Thyroid gland (tissue), 4 donors: ENCODE results near the gene TSPAN9. TPM values are rescaled to one million over a fixed set of nuclear protein-coding genes. Genes with fewer than 3 reads are reported as not detected.
A peak's percentile ranks its signal among the peaks of the same experiment; 100 is the strongest.

Experiments
- DNase-seq, 2 donors: peaks; one replicate each; pipeline ENCODE4 v3.0.0-alpha.2; 2019
- H3K27ac ChIP-seq, 3 donors: fragments of 200-600 bp; sonication (generic); 1 replicate in 2 of 3; 2 replicates in 1 of 3; pipeline ENCODE4 v1.5.1; 2016 to 2019; ENCODE audit warnings: mild to moderate bottlenecking in 1 of 3, moderate library complexity in 1 of 3
- H3K27me3 ChIP-seq: fragments of 200-600 bp; sonication (generic); one replicate; pipeline ENCODE4 v1.5.1; 2019
- H3K36me3 ChIP-seq, 2 donors: fragments of 200-600 bp; sonication (generic); one replicate each; pipeline ENCODE4 v1.5.1; 2016 to 2019
- H3K4me1 ChIP-seq, 2 donors: fragments of 200-600 bp; sonication (generic); one replicate each; pipeline ENCODE4 v1.5.1; 2017 to 2019
- H3K4me3 ChIP-seq, 3 donors: fragments of 200-600 bp; sonication (generic); replicated peaks in 1 of 3; 1 replicate in 2 of 3; 2 replicates in 1 of 3; pipeline ENCODE4 v1.5.1; 2016; ENCODE audit warnings: mild to moderate bottlenecking in 1 of 3
- H3K9me3 ChIP-seq: fragments of 200-600 bp; sonication (generic); one replicate; pipeline ENCODE4 v1.5.1; 2017
- CTCF ChIP-seq, 6 experiments: fragments of 200-600 bp in 3 of 6; fragments of 450-650 bp in 3 of 6; sonication (generic) in 3 of 6; IDR thresholded peaks; one replicate each; pipeline ENCODE4 v1.5.1; 2016 to 2019; ENCODE audit warnings: antibody characterized with exemption in 6 of 6, mild to moderate bottlenecking in 2 of 6, inconsistent platforms in 1 of 6, moderate library complexity in 1 of 6
- POLR2A ChIP-seq, 2 donors: fragments of 450-650 bp; IDR thresholded peaks; one replicate each; pipeline ENCODE4 v1.6.1; 2017; ENCODE audit warnings: antibody characterized with exemption in 2 of 2, mild to moderate bottlenecking in 2 of 2, moderate library complexity in 1 of 2
- WGBS, 2 donors: methylation state at CpG; one replicate each; pipeline ENCODE4 v1.1.5; 2017; 5-methylcytosine and 5-hydroxymethylcytosine counted together
- intact Hi-C: fragments of 100-400 bp; cut with DNase I; formaldehyde crosslinking; loops from one replicate; pipeline ENCODE4 v1.15.1; 2023
- total RNA-seq, 4 donors: library from RNA; depleted of rRNA; stranded (reverse); fragments of >200 nt; gene quantifications; one replicate each; pipeline ENCODE4 v1.2.3, GENCODE V29; 2016

Gene TSPAN9
- total RNA-seq = 10 to 100 TPM; 26.9 to 47.5 (median 33.2) TPM

GRCh38 chr12:3076730-3077571 is at the start of gene TSPAN9:
Gene TSPAN9, plus strand, starts transcription at chr12:3077379. Its CDS starts 123,815 bp downstream, at chr12:3201194.
- no peaks in the 10 kb centered on the region for H3K9me3 ChIP-seq
- TF ChIP-seq CTCF (IDR thresholded peaks at IDR 0.05) = no peak
- TF ChIP-seq POLR2A (IDR thresholded peaks at IDR 0.05) = peak in 1 of 2 donors; percentile 80
- peak within 1 kb of the TSS; percentile 81 to 95 (median 84) for H3K27ac ChIP-seq
- H3K36me3 ChIP-seq = no peaks in the 10 kb centered on the region
- H3K4me3 ChIP-seq = peak within 1 kb of the TSS; percentile 29 to 81 (median 79)
- intact Hi-C loops = loop anchor here (5.0 to 10.0 kb wide), 2 partner anchors 58 to 1195 kb away; partner anchors contain the start of gene CCND2
- no peaks in the 10 kb centered on the region for H3K27me3 ChIP-seq
- peak; percentile 91 to 92 for DNase-seq
- H3K4me1 ChIP-seq = peaks cover 28 to 38% of the 10 kb centered on the region in 2 donors
- WGBS, 2 donors = 2 to 3% methylated on average over 10 to 25 of the region's 95 CpGs

GRCh38 chr12:3028108-3028507 is 49.1 kb upstream of the TSPAN9 start:
- intact Hi-C loops = no loop called here
- Histone ChIP-seq H3K36me3 (no peaks in the 10 kb centered on the region), H3K4me1 (peaks cover 9 to 16% of the 10 kb centered on the region in 2 donors), H3K4me3 (no peak overlapping the region), H3K27ac (no peak overlapping the region), H3K9me3 (no peaks in the 10 kb centered on the region), H3K27me3 (no peaks in the 10 kb centered on the region)
- no peak for DNase-seq
- WGBS, 2 donors = 79 to 82% methylated on average over 7 of the region's 7 CpGs
- no peak for TF ChIP-seq POLR2A (IDR thresholded peaks at IDR 0.05)
- no peak for TF ChIP-seq CTCF (IDR thresholded peaks at IDR 0.05)

GRCh38 chr12:3030821-3031429 is 46.3 kb upstream of the TSPAN9 start:
- Histone ChIP-seq H3K9me3 (no peaks in the 10 kb centered on the region), H3K4me3 (no peak overlapping the region), H3K36me3 (no peaks in the 10 kb centered on the region), H3K27me3 (no peaks in the 10 kb centered on the region), H3K4me1 (peaks cover 14 to 30% of the 10 kb centered on the region in 2 donors), H3K27ac (no peak overlapping the region)
- no peak for TF ChIP-seq POLR2A (IDR thresholded peaks at IDR 0.05)
- no peak for TF ChIP-seq CTCF (IDR thresholded peaks at IDR 0.05)
- intact Hi-C loops = loop anchor here (5.0 kb wide), 1 partner anchor 74 kb away; the partner anchor contains the start of gene TEAD4
- WGBS, 2 donors = 88 to 89% methylated on average over 12 to 21 of the region's 21 CpGs
- DNase-seq = no peak

GRCh38 chr12:3032161-3032560 is 45.0 kb upstream of the TSPAN9 start:
- no peak overlapping the region for H3K4me3 ChIP-seq
- H3K27ac ChIP-seq = peak overlapping the region; percentile 39 to 77 (median 51)
- DNase-seq = no peak
- intact Hi-C loops = loop anchor here (5.0 kb wide), 1 partner anchor 75 kb away; the partner anchor contains the start of gene TEAD4
- no peaks in the 10 kb centered on the region for H3K27me3 ChIP-seq
- H3K36me3 ChIP-seq = peaks cover 0 to 4% of the 10 kb centered on the region in 2 donors
- peaks cover 14 to 27% of the 10 kb centered on the region in 2 donors for H3K4me1 ChIP-seq
- 88 to 90% methylated on average over 10 to 11 of the region's 12 CpGs for WGBS, 2 donors
- no peak for TF ChIP-seq CTCF (IDR thresholded peaks at IDR 0.05)
- TF ChIP-seq POLR2A (IDR thresholded peaks at IDR 0.05) = no peak
- no peaks in the 10 kb centered on the region for H3K9me3 ChIP-seq
